ENCODE measurements around the gene GSAP.

GSAP gene

DNA sequence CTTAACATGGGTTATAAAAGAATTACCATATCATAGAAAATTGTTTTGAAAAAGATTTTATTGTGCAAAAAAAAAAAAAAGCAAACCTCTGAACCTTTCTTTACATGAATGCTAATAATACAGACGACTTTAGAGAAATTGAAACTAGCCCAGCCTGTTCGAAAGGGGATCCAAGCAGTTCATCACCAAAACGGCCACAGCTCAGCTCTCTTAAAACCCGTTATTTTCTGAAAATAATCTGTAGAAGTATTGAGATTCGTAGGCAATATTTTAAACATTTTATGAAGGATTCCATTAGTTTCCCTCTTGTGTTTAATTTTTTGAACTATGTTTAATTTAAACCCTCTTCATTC is 9.9 kb upstream of the GSAP start:
- no peak for TF ChIP-seq ZNF274 (IDR thresholded peaks at IDR 0.05; ENCODE audit: low read depth, low read length)
- no peak overlapping the region for H3K4me3 ChIP-seq (ENCODE audit: low read length)

DNA sequence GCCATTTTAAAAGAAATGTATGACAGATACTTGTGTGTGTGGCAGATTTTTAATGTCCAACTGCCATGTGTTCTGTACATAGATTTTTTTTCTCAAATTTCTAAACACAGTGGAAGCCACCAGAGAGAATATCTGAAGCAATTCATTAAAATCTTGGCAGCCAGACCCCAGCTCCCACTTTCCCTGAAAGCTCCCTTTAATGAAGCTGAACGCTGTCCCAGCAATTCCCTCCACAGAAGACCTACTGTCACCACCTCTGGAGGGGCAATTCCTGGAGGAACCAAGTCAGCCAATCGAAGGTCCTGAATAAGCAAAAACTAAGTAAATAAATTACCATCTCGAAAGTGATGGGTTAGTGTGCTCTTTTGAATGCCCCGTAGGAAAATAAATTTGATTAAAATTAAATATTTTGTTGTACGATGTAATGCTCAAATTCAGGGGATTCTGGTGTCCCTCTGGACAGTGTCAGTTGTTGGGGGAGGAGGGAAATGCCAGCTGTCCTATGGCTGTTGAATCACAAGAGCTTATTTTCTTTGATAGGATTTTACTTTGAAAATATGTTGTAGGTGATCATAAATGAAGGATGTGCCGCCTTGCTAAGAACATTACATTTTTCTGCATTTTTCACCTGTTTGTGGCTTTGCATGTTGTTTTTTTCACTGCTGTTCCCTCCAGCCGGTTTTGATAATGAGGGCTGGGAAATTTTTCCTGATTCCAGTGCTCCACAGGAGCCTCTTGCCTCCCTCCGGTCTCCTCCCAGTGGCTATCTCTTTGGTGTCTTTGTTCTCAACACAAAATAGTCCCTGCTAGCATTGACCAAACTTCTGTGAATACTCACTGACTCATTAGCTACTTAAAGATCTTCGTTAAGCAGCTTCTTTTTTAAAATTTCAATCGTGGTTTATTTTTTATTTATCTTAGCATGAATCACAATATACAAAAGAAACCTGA is 9.2 kb upstream of the GSAP start:
- TF ChIP-seq ZNF274 (IDR thresholded peaks at IDR 0.05; ENCODE audit: low read depth, low read length): no peak
- no peak overlapping the region for H3K4me3 ChIP-seq (ENCODE audit: low read length)

DNA sequence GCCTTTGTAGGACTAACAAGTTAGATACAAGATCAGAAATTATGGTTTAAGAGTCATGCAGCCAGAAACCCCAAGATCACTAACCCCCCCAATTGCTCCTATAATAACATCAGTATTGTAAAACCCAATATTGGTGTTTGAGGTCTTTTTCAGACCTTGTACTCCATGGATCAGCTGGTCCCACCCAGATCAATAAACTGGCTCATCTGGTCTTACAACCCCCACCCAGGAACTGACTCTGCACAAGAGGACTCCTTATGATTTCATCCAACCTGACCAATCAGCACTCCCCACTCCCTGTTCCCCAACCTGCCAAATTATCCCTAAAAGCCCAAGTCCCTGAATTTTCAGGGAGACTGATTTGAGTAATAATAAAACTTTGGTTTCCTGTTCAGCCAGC is 6.4 kb upstream of the GSAP start:
- no peak overlapping the region for H3K4me3 ChIP-seq (ENCODE audit: low read length)
- TF ChIP-seq ZNF274 (IDR thresholded peaks at IDR 0.05; ENCODE audit: low read depth, low read length): no peak

DNA sequence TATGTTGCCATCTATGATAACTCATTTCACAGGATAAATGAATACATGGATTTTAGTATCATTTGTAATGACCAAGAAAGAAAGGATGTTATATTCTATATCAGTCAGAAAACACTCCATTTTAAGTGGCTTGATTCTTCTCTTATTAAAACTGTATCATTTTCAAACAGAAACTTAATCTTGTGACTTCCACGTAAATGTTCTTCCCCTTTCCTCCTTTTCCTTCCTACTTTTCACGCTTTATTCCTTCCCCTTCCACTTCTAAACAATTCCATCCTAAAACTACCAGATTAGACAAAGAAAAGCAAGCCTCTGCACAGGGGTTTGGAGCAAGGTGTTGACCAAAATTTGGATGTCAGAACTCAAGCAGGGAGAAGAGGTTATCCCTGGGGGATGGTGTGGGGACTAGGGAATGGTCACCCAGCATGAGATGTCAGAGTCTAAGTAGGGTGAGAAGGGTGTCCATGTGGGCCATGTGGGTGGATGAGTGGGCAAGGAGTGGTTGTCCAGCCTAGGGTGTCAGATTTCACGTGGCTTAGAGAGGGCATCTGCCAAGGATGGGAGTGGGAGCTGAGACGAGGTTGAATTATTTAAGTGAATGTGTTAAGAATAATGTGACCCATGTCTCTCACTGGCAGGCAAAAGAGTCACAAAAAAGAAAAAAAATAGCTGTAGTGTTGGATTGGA is 5.0 kb upstream of the GSAP start:
- no peak for TF ChIP-seq ZNF274 (IDR thresholded peaks at IDR 0.05; ENCODE audit: low read depth, low read length)
- no peak overlapping the region for H3K4me3 ChIP-seq (ENCODE audit: low read length)

DNA sequence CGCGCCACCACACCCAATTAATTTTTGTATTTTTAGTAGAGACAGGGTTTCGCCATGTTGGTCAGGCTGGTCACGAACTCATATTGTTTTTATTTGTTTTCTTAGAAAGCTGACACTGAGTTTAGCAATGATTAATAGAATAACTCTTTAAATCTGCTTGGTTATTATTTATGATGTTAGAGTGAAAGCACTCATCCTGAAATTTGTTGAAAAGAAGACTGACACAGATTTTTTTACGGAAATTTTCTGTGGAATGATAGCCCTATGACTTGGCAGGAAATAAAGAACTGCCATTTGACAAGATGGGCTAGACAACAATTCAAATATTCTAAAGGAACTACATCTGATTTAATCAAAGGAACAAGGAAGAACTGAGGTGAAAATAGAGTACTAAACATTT is 4.3 kb upstream of the GSAP start:
- no peak for TF ChIP-seq ZNF274 (IDR thresholded peaks at IDR 0.05; ENCODE audit: low read depth, low read length)
- no peak overlapping the region for H3K4me3 ChIP-seq (ENCODE audit: low read length)

DNA sequence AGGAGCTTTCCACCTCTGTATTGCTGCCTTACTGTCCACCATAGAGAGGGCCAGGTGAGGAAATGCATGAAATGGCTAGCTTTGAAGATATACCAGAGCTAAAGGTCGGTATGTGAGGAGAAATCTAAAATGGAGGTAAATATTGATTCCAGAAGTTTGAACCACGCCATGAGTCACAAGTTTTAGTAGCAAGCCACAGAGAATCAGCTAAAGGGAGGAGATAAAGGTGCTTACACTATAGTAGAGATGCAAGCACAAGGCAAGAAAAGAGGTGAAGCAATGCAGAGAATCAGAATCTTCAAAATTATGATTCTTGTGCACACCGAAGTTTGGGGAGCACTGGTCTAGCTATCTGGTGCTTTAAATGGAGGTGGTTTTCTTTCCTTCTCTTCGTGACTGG is 3.0 kb upstream of the GSAP start:
- H3K4me3 ChIP-seq (ENCODE audit: low read length): no peak overlapping the region
- no peak for TF ChIP-seq ZNF274 (IDR thresholded peaks at IDR 0.05; ENCODE audit: low read depth, low read length)

DNA sequence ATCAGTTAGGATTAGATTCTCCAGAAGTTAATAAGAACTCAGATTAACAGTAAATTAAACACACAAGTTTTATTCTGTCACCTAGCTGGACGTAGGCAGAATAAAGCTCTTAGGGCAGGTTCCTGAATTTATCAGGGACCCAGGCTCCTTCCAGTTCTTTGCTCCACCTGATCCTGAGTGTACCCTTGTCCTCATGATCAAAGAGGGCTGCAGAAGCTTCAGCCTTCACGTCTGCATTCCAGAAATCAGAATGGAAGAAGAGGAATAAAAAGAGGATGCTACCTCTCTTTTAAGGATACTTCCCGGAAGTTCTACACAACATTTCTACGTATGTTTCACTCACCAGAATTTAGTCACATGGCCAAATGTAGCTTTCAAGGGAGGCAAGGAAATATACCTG is 1.7 kb upstream of the GSAP start:
- no peak overlapping the region for H3K4me3 ChIP-seq (ENCODE audit: low read length)
- no peak for TF ChIP-seq ZNF274 (IDR thresholded peaks at IDR 0.05; ENCODE audit: low read depth, low read length)

DNA sequence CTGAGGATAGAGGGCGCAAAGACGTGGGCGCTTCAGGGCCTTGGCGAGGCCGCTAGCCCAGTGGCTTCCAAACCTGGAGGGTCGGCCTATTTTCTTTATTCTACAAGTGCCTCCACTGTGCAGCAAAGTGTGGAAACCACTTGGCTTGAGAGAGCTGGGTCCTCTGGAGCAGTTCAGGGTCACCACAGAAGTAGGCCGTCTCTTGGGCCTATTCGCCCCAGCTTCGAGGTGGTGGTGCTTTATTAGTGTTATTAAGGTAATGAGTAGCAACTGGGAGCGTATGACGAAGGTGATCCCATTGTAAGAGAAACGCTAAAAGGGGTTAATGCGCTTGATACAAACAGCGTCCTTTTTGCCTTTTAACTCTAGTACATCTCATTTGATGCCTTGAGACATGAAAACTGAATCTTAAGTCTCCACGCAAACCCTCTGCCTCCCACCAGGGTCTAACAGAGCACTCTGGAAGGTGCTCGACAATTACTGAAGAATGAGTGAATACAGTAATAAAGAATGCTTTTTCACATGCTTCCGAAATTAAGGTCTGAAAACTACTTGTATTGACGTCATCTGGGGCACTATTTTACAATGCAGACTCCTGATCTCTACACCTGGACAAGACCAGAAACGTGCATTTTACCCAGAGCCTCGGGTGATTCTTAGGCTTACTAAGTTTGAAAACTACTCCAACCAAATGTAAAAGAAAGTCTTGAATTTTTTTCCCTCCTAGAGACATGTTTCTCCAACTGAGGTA is 647 bp upstream of the GSAP start:
- H3K4me3 ChIP-seq (ENCODE audit: low read length): peak overlapping the region; percentile 79; the same call in 1 of the 2 replicates
- no peak for TF ChIP-seq ZNF274 (IDR thresholded peaks at IDR 0.05; ENCODE audit: low read depth, low read length)

DNA sequence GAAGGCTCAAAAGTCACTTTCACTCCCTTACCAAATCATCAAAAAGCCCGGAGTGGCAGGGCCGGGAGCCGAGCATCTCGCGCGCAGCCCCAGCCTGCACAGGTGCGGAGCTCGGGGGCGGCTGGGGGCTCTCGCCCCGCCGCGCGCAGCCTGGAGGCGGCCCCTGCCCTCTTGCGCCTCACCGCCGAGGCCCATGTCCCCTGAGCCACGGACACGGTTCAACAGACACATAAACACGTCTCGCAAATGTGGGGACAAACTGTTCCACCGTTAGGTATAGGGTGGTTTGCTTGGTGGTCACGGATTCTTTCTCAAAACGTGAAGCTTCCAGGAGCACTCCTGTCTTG is 700 bp downstream of the GSAP start:
- TF ChIP-seq ZNF274 (IDR thresholded peaks at IDR 0.05; ENCODE audit: low read depth, low read length): no peak
- H3K4me3 ChIP-seq (ENCODE audit: low read length): peak overlapping the region; percentile 79; the same call in 1 of the 2 replicates

DNA sequence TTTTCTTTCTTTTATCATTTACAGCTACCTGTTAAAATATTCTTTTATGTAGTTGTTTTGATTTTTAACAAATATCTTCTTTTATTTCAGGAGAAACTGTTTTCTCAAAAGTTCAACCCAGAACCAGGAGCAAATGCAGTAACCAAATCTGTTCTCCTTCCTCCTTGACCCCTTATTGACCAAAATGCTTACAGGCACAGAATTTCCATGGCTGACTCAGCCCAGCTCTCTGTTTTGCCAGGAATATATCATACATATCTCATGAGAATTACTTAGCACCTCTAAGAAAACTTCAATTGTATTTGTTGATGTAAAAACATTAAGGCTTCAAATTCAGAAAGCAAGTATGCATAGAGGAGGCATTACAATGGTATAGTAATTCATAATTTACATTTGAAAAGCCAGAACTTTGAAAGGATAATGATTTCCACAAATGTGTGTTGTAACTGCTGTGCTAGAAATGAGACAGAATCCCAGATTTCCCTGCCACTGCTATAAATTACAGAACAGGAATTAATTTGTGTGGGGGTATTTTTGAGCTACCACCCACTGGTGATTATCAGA is 2.2 kb downstream of the GSAP start:
- H3K4me3 ChIP-seq (ENCODE audit: low read length): no peak overlapping the region
- no peak for TF ChIP-seq ZNF274 (IDR thresholded peaks at IDR 0.05; ENCODE audit: low read depth, low read length)

DNA sequence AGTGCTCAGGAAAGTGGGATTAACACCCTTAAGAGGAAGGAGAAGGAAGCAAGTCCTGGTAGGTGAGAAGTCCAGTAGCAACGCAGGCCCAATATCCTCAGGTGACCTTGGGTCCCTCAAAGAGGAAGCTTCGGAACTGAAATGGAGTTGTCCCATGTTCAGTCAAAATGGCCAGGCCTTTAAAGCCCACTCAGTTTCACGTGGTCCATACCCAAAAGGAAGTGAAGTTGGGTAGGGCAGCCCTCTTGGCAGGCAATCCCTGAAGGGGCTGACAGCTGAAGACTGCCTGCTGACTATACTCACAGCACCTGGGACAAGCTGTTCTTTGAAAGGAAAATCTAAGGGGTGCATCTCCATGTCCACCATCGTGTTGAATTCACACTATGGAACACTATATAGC is 3.0 kb downstream of the GSAP start:
- TF ChIP-seq ZNF274 (IDR thresholded peaks at IDR 0.05; ENCODE audit: low read depth, low read length): no peak
- H3K4me3 ChIP-seq (ENCODE audit: low read length): no peak overlapping the region

DNA sequence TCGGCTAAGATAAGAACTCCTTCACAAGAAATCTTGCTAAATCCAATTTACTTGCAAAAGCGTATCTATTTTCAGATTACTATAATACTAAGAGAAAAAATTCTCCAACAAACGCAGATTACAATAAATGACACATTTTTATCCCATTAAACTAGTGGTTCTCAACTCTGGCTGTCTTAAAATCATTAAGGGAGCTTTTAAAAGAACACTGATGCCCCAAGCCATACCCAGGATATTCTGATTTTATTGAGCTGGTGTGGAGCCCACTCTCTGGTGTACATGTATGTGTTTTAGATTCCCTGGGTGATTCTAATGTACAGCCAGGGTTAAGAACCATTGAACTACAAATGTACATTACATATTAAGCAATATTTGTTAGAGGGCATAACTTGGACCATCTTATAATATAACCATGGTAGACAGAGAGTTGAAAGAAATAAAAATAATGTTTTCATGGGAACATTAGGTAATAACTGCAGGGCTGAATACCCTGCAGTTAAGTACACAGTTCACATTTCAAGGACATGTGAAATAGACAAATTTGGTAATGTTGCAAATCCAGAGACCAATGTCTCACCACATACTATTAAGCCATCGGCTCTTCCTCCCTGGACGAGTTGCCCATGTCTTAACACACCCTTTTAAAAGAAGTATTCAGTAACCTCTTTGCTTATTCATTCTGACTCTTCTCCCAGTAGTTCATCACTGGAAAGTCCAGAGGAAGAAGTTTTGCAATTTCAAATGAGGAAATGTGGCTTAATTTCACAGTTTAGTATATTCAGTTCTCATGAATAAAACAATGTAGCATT is 6.2 kb downstream of the GSAP start:
- no peak overlapping the region for H3K4me3 ChIP-seq (ENCODE audit: low read length)
- TF ChIP-seq ZNF274 (IDR thresholded peaks at IDR 0.05; ENCODE audit: low read depth, low read length): no peak

DNA sequence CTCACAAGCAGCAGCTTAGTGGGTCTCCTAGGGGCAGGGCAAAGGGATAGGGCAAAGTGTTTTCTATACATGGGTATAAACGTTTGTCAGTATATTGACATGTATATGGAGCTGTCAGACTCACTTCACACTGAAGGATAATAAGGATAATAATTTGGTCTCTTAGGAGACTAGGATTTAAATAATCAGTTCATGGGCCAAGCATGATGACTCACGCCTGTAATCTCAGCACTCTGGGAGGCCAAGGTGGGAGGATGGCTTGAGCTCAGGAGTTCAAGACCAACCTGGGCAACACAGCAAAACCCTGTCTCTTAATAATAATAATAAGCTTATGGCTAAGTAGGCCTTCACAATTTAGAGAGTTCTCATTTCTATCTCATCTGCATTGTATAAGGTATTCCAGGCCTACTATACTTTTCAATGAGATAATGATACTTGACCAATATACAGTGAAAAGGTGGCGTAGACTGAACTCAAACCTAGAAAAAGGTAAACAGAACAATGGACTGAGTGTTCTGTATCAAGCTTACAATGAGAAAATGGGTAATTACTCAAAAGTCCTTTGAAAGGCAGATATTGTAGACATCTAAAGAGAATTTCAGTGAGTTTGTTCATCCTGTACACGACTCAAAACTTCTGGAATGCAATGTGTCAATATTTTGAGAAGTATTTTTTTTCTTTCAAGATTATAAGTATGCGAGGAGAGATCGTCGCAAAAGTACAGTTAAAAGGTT is 7.0 kb downstream of the GSAP start:
- H3K4me3 ChIP-seq (ENCODE audit: low read length): no peak overlapping the region
- no peak for TF ChIP-seq ZNF274 (IDR thresholded peaks at IDR 0.05; ENCODE audit: low read depth, low read length)

Measured in GM08714 (cell line).